Measurements from ENCODE around the gene CCDC93. TPM values are rescaled to one million over a fixed set of nuclear protein-coding genes. Genes with fewer than 3 reads are reported as not detected.

Gene CCDC93
- total RNA-seq, 2 experiments from 2014 or later: 62.2 to 64.5 TPM

- H3K9me3 Mint-ChIP-seq: no peaks in the 10 kb centered on the region
- H3K4me1 ChIP-seq (ENCODE audit: insufficient read depth, low read length): no peaks in the 10 kb centered on the region
- intact Hi-C loops (cut with DNase I, micrococcal nuclease): loop anchor here (5.0 to 10.0 kb wide), 4 partner anchors 98 to 1428 kb away; no protein-coding TSS in a partner anchor
- no peaks in the 10 kb centered on the region for H3K9me3 ChIP-seq (ENCODE audit: control insufficient read depth in 1 of 2, insufficient read depth in 1 of 2, low read length in 2 of 2)
- ChIA-PET CTCF (no interaction called here), POLR2A (no interaction called here)
- no peaks in the 10 kb centered on the region for H3K36me3 Mint-ChIP-seq (ENCODE audit: low read depth)
- no peak overlapping the region for H3K4me3 Mint-ChIP-seq
- no peak overlapping the region for H3K27ac ChIP-seq (ENCODE audit: low read depth in 1 of 2, low read length in 2 of 2)
- H3K27me3 ChIP-seq (ENCODE audit: control insufficient read depth in 1 of 2, insufficient read depth in 2 of 2, low read length in 2 of 2): peaks cover 13 to 31% of the 10 kb centered on the region in 2 experiments
- no peak for ATAC-seq (ENCODE audit: poor library complexity)
- H3K4me3 ChIP-seq (ENCODE audit: low read length): no peak overlapping the region
- DNase-seq: no peak
- no peak overlapping the region for H3K27ac Mint-ChIP-seq
- no peak for TF ChIP-seq CTCF (IDR thresholded peaks at IDR 0.05)
- no peaks in the 10 kb centered on the region for H3K4me1 Mint-ChIP-seq (ENCODE audit: low read depth)
- peaks cover 80% of the 10 kb centered on the region for H3K27me3 Mint-ChIP-seq
- no peaks in the 10 kb centered on the region for H3K36me3 ChIP-seq (ENCODE audit: insufficient read depth, low read length)
Observed at GRCh38 chr2:118049816-118050140, 35.9 kb upstream of the CCDC93 start.

DNA sequence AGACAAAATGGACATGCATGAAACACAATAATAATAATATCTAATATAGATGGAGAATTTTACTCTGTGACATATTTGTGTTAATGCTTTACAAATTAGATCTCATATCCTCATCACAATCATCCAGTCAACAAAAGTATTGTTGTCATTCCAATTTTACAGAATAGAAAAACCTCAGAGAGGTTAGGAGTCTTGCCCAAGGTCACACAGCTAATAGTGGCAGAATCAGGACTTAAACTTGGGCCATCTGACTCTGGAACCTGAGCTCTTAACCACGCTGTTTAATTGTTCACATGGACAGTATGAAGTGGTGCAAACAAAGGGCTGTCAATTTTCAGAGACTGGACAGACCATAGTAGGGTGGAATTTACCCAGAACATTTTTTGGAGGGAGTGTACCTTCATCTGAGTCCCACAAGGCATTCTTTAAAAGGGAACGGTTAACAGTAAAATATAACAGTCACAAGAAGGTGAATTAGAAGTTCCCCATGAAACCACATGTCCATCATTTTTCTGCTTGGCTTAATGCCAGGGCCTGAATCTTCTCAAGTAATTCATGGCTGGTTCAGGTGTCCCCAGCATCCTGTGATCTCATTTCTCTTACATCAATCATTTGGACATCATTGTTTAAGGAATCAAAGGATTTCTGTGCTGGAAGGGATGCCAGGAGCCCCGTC, 35.4 kb upstream of the CCDC93 start:
- H3K4me3 ChIP-seq (ENCODE audit: low read length): no peak overlapping the region
- H3K4me3 Mint-ChIP-seq: no peak overlapping the region
- H3K9me3 ChIP-seq (ENCODE audit: control insufficient read depth in 1 of 2, insufficient read depth in 1 of 2, low read length in 2 of 2): no peaks in the 10 kb centered on the region
- intact Hi-C loops (cut with DNase I, micrococcal nuclease): loop anchor here (5.0 to 10.0 kb wide), 4 partner anchors 98 to 1428 kb away; no protein-coding TSS in a partner anchor
- no peak for DNase-seq
- H3K36me3 Mint-ChIP-seq (ENCODE audit: low read depth): no peaks in the 10 kb centered on the region
- ChIA-PET POLR2A (no interaction called here), CTCF (no interaction called here)
- no peak overlapping the region for H3K27ac ChIP-seq (ENCODE audit: low read depth in 1 of 2, low read length in 2 of 2)
- H3K4me1 Mint-ChIP-seq (ENCODE audit: low read depth): no peaks in the 10 kb centered on the region
- peaks cover 83% of the 10 kb centered on the region for H3K27me3 Mint-ChIP-seq
- H3K4me1 ChIP-seq (ENCODE audit: insufficient read depth, low read length): no peaks in the 10 kb centered on the region
- no peaks in the 10 kb centered on the region for H3K36me3 ChIP-seq (ENCODE audit: insufficient read depth, low read length)
- no peak for ATAC-seq (ENCODE audit: poor library complexity)
- no peaks in the 10 kb centered on the region for H3K9me3 Mint-ChIP-seq
- TF ChIP-seq CTCF (IDR thresholded peaks at IDR 0.05): no peak
- H3K27me3 ChIP-seq (ENCODE audit: control insufficient read depth in 1 of 2, insufficient read depth in 2 of 2, low read length in 2 of 2): peaks cover 13 to 36% of the 10 kb centered on the region in 2 experiments
- no peak overlapping the region for H3K27ac Mint-ChIP-seq

DNA sequence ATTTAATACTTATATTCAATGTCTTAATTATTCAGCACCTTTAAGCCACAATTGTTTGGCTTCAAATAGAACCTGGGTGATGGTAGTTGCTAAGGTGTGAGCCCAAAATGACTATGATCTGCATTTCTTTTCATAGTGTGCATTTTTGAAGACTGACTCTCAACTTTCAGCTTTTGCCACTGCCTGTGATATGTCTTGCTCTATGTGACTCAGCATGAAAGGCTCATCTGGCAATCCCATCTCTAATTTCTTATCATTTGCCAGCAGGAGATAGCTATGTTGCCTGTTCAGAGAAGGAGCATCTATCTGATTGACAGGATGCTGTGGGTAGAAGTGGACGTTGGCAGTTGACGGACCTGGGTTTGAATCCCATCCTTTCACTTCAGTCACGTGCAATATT, 34.5 kb upstream of the CCDC93 start:
- no peak for TF ChIP-seq CTCF (IDR thresholded peaks at IDR 0.05)
- POLR2A ChIA-PET: no interaction called here

More for the DNA sequence above, 34.5 kb upstream of the CCDC93 start:
- H3K27me3 Mint-ChIP-seq: peaks cover 90% of the 10 kb centered on the region
- no peak overlapping the region for H3K27ac Mint-ChIP-seq
- H3K36me3 Mint-ChIP-seq (ENCODE audit: low read depth): no peaks in the 10 kb centered on the region
- ATAC-seq (ENCODE audit: poor library complexity) (no peak), DNase-seq (no peak)
- Histone ChIP-seq H3K36me3 (ENCODE audit: insufficient read depth, low read length) (no peaks in the 10 kb centered on the region), H3K4me3 (ENCODE audit: low read length) (no peak overlapping the region), H3K9me3 (ENCODE audit: control insufficient read depth in 1 of 2, insufficient read depth in 1 of 2, low read length in 2 of 2) (no peaks in the 10 kb centered on the region), H3K4me1 (ENCODE audit: insufficient read depth, low read length) (no peaks in the 10 kb centered on the region), H3K27me3 (ENCODE audit: control insufficient read depth in 1 of 2, insufficient read depth in 2 of 2, low read length in 2 of 2) (peaks cover 13 to 31% of the 10 kb centered on the region in 2 experiments), H3K27ac (ENCODE audit: low read depth in 1 of 2, low read length in 2 of 2) (no peak overlapping the region)
- H3K4me1 Mint-ChIP-seq (ENCODE audit: low read depth): no peaks in the 10 kb centered on the region
- H3K4me3 Mint-ChIP-seq: no peak overlapping the region
- CTCF ChIA-PET: interaction anchor here (1.3 kb wide), 1 partner anchor 807 kb away, joined by 4 read pairs; no protein-coding TSS in a partner anchor
- no peaks in the 10 kb centered on the region for H3K9me3 Mint-ChIP-seq
- intact Hi-C loops (cut with DNase I, micrococcal nuclease): loop anchor here (5.0 to 10.0 kb wide), 4 partner anchors 99 to 1429 kb away; no protein-coding TSS in a partner anchor

All from CD4-positive, alpha-beta T cell (primary cell).